ENCODE data around the gene HSPA6.
"Not testable (repeated sequence)": the region's sequence is repeated elsewhere in the genome, so short reads cannot be mapped to it uniquely, and the experiment has no call there.

The HSPA6 gene

DNA sequence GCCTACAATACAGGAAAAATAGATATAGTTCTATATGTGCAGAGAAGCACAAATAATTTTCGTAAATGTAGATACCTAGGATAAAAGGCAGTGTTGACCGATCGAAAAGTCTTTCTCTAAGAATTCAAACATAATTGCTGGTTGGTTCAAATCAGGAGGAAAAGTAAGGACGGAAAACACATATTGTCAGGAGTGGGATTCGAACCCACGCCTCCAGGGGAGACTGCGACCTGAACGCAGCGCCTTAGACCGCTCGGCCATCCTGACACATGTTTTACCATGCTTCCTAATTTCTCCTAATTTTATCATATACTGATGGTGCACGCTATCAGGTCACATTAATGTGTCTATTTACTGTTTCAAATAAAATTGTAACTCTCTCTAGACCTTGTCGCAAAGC, 5.8 kb downstream of the HSPA6 start:
- H3K36me3 ChIP-seq (ENCODE audit: control insufficient read depth in 2 of 2, insufficient read depth in 1 of 2, low read length in 2 of 2); H3K4me1 ChIP-seq (ENCODE audit: control insufficient read depth, insufficient read depth, low read length); H3K9me3 ChIP-seq (ENCODE audit: control insufficient read depth, insufficient read depth, low read depth, low read length): not testable (repeated sequence)
- TF ChIP-seq ZSCAN30 (tag by site-specific recombination; IDR thresholded peaks at IDR 0.05) (peak; percentile 75; the same call in 1 of the 2 replicates), KLF10 (tag by site-specific recombination; IDR thresholded peaks at IDR 0.05) (peak; percentile 36; the same call in 1 of the 2 replicates), ZBTB8A (tag by site-specific recombination; IDR thresholded peaks at IDR 0.05) (peak; percentile 13; the same call in 1 of the 2 replicates), ZNF660 (tag by site-specific recombination; IDR thresholded peaks at IDR 0.05) (peak; percentile 84), ZBTB17 (tag by site-specific recombination; IDR thresholded peaks at IDR 0.05) (peak; percentile 71; the same call in 1 of the 2 replicates), ZNF558 (tag by site-specific recombination; IDR thresholded peaks at IDR 0.05) (0 out of 2 replicates have a peak, but pooled peaks have one; percentile 33), ZNF391 (tag by site-specific recombination; IDR thresholded peaks at IDR 0.05; ENCODE audit: borderline replicate concordance, low read depth) (peak; percentile 28; the same call in 1 of the 2 replicates), ZNF184 (tag by site-specific recombination; IDR thresholded peaks at IDR 0.05) (peak; percentile 74; the same call in 1 of the 2 replicates), SP7 (tag by site-specific recombination; IDR thresholded peaks at IDR 0.05) (peak; percentile 68), ZNF2 (tag by site-specific recombination; IDR thresholded peaks at IDR 0.05) (0 out of 2 replicates have a peak, but pooled peaks have one; percentile 28), ZNF561 (tag by site-specific recombination; IDR thresholded peaks at IDR 0.05; ENCODE audit: borderline replicate concordance) (peak; percentile 56; the same call in 1 of the 2 replicates), IKZF3 (tag by site-specific recombination; IDR thresholded peaks at IDR 0.05) (peak; percentile 27; the same call in 1 of the 2 replicates), ZNF629 (tag by site-specific recombination; IDR thresholded peaks at IDR 0.05) (peak; percentile 45; the same call in 1 of the 2 replicates), ZNF394 (tag by site-specific recombination; IDR thresholded peaks at IDR 0.05; ENCODE audit: borderline replicate concordance) (peak; percentile 28; the same call in 1 of the 2 replicates), KLF8 (tag by site-specific recombination; IDR thresholded peaks at IDR 0.05) (0 out of 2 replicates have a peak, but pooled peaks have one; percentile 28)
- TF ChIP-seq, protein P1, sequence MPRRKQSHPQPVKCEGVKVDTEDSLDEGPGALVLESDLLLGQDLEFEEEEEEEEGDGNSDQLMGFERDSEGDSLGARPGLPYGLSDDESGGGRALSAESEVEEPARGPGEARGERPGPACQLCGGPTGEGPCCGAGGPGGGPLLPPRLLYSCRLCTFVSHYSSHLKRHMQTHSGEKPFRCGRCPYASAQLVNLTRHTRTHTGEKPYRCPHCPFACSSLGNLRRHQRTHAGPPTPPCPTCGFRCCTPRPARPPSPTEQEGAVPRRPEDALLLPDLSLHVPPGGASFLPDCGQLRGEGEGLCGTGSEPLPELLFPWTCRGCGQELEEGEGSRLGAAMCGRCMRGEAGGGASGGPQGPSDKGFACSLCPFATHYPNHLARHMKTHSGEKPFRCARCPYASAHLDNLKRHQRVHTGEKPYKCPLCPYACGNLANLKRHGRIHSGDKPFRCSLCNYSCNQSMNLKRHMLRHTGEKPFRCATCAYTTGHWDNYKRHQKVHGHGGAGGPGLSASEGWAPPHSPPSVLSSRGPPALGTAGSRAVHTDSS (tag by site-specific recombination; IDR thresholded peaks at IDR 0.05): 0 out of 2 replicates have a peak, but pooled peaks have one; percentile 40
- TF ChIP-seq, protein P2, sequence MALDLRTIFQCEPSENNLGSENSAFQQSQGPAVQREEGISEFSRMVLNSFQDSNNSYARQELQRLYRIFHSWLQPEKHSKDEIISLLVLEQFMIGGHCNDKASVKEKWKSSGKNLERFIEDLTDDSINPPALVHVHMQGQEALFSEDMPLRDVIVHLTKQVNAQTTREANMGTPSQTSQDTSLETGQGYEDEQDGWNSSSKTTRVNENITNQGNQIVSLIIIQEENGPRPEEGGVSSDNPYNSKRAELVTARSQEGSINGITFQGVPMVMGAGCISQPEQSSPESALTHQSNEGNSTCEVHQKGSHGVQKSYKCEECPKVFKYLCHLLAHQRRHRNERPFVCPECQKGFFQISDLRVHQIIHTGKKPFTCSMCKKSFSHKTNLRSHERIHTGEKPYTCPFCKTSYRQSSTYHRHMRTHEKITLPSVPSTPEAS (tag by site-specific recombination; IDR thresholded peaks at IDR 0.05): 0 out of 2 replicates have a peak, but pooled peaks have one; percentile 19
- TF ChIP-seq, protein P3, sequence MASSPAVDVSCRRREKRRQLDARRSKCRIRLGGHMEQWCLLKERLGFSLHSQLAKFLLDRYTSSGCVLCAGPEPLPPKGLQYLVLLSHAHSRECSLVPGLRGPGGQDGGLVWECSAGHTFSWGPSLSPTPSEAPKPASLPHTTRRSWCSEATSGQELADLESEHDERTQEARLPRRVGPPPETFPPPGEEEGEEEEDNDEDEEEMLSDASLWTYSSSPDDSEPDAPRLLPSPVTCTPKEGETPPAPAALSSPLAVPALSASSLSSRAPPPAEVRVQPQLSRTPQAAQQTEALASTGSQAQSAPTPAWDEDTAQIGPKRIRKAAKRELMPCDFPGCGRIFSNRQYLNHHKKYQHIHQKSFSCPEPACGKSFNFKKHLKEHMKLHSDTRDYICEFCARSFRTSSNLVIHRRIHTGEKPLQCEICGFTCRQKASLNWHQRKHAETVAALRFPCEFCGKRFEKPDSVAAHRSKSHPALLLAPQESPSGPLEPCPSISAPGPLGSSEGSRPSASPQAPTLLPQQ (tag by site-specific recombination; IDR thresholded peaks at IDR 0.05): 0 out of 2 replicates have a peak, but pooled peaks have one; percentile 18
- TF ChIP-seq, protein P4, sequence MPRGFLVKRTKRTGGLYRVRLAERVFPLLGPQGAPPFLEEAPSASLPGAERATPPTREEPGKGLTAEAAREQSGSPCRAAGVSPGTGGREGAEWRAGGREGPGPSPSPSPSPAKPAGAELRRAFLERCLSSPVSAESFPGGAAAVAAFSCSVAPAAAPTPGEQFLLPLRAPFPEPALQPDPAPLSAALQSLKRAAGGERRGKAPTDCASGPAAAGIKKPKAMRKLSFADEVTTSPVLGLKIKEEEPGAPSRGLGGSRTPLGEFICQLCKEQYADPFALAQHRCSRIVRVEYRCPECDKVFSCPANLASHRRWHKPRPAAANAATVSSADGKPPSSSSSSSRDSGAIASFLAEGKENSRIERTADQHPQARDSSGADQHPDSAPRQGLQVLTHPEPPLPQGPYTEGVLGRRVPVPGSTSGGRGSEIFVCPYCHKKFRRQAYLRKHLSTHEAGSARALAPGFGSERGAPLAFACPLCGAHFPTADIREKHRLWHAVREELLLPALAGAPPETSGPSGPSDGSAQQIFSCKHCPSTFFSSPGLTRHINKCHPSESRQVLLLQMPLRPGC (tag by site-specific recombination; IDR thresholded peaks at IDR 0.05): 0 out of 2 replicates have a peak, but pooled peaks have one; percentile 14
- TF ChIP-seq, protein P5, sequence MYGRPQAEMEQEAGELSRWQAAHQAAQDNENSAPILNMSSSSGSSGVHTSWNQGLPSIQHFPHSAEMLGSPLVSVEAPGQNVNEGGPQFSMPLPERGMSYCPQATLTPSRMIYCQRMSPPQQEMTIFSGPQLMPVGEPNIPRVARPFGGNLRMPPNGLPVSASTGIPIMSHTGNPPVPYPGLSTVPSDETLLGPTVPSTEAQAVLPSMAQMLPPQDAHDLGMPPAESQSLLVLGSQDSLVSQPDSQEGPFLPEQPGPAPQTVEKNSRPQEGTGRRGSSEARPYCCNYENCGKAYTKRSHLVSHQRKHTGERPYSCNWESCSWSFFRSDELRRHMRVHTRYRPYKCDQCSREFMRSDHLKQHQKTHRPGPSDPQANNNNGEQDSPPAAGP (tag by site-specific recombination; IDR thresholded peaks at IDR 0.05): peak; percentile 36; the same call in 1 of the 2 replicates
- CTCF ChIA-PET: interaction anchor here (0.7 to 1.9 kb wide), 4 partner anchors 10 to 209 kb away, joined by 3 to 6 read pairs (median 4); no protein-coding TSS in a partner anchor
- Histone ChIP-seq H3K27ac (ENCODE audit: extremely low read depth, low read depth, low read length) (peak overlapping the region; percentile 44; the same call in 1 of the 2 replicates), H3K4me3 (ENCODE audit: low read depth, low read length) (peak overlapping the region; percentile 79)
- POLR2A ChIA-PET: interaction anchor here (1.2 kb wide), 2 partner anchors 10 to 80 kb away, joined by 4 read pairs; no protein-coding TSS in a partner anchor
